HG03575 (cell line): ENCODE measurements around the gene PTP4A2.
"Not testable (repeated sequence)": the region's sequence is repeated elsewhere in the genome, so short reads cannot be mapped to it uniquely, and the experiment has no call there.

Experiments
- ATAC-seq: cut with Tn5 transposase; IDR thresholded peaks from one replicate; pipeline ENCODE4 v1.9.1; 2021; ENCODE audit not compliant: unreplicated experiment, insufficient number of reproducible peaks, low FRiP score; ENCODE audit errors: extremely low read depth

PTP4A2 gene

GRCh38 chr1:31930836-31931592, 7.2 kb downstream of the PTP4A2 start:
- ATAC-seq = no peak

GRCh38 chr1:31927661-31927980, 10.5 kb downstream of the PTP4A2 start:
- ATAC-seq = no peak

- no peak for ATAC-seq
Observed at GRCh38 chr1:31926853-31927660, 11.1 kb downstream of the PTP4A2 start.

DNA sequence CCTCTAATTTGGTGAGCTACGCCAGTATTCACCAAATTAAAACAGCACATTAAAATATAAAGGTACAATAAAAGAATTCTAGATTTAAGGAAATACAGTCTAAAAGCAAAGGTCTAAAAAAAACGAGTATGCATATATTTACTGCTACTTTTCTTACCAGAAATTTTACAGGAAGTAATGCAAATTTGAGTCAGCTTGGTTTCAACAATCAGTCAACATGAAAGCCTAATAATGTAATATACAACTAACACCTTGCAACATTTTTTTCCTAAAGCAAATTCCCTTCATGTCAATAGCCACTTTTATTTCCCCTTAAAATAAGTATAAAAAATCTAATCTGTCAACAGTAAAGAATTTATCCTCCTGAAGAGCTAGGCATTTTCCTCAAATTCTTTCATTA, 11.9 kb downstream of the PTP4A2 start:
- ATAC-seq = no peak

DNA sequence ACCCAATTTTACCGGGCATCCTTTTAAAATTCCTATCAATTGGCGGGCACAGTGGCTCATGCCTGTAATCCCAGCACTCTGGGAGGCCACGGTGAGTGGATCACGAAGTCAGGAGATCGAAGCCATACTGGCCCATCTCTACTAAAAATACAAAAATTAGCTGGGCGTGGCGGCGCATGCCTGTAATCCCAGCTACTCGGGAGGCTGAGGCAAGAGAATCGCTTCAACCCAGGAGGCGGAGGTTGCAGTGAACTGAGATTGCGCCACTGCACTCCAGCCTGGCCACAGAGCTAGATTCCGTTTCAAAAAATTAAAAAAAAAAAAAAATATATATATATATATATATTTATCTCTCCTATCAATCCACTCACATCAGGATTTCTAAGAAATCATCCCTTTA, 12.3 kb downstream of the PTP4A2 start:
- not testable (repeated sequence) for ATAC-seq

DNA sequence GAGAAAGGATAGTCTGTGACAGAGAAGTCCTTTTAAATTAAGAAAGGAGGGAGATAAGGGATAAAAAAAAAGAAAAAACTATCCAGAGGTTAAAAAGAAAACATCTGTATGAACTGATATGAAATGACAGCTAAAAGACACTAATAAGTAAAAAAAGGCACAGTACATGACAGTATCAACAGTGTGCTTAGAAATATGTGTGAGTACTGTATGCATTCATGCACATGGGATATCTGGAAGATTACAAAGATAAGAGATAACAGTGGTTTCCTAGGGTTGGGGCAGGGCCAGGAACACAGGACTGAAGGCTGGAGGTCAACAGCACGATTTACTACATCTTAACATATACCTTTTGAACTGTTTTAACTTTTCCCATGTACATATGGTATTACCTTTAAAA, 13.3 kb downstream of the PTP4A2 start:
- no peak for ATAC-seq

DNA sequence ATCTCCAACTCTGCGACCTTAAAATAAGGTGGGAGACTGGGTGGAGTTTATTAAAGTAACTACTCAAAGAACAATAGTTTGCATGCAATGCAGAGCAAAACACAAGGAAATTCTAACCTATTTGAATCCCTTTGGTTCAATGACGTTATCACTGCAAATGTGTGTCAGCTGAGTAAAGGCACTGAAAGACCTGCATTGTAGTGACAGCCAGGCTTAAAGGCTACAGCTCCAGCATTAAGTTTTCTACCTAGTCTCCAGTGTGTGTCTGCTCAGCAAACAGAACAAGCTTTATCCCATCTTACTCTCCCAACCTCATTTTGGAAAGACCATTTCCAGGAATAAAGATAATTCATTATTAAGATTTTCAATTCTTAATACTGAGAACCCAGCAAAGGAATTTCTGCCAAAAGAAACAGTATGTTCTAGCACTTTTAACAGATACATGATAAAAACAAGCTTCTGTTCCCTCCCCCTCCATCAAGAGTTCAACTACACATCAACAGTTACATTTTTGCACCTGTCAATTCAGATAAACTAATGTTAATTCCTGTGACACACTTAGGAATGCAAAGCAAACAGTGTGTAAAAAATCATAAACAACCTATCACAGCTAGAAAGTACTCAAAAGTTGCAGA, 14.2 kb downstream of the PTP4A2 start:
- no peak for ATAC-seq

GRCh38 chr1:31920956-31921355, 17.2 kb downstream of the PTP4A2 start:
- ATAC-seq = no peak

- no peak for ATAC-seq
Observed at GRCh38 chr1:31919591-31919990, 18.6 kb downstream of the PTP4A2 start.

DNA sequence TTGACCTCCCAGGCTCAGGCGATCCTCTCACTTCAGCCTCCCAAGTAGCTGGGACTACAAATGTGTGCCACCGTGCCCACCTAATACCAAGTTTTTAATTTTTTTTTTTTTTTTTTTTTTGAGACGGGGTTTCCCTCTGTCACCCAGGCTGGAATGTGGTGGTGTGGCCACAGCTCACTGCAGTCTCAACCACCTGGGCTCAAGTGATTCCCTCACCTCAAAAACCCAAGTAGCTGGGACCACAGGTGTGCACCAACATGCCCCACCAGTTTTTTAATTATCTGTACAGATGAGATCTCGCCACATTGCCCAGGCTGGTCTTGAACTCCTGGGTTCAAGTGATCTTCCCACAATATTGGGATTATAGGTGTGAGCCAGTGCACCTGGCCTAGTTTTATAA, 22.7 kb downstream of the PTP4A2 start:
- no peak for ATAC-seq

GRCh38 chr1:31913968-31914367, 24.2 kb downstream of the PTP4A2 start:
- ATAC-seq = no peak

GRCh38 chr1:31912839-31913239, 25.3 kb downstream of the PTP4A2 start:
- ATAC-seq = no peak

GRCh38 chr1:31911994-31912780, 26.0 kb downstream of the PTP4A2 start:
- ATAC-seq = no peak

DNA sequence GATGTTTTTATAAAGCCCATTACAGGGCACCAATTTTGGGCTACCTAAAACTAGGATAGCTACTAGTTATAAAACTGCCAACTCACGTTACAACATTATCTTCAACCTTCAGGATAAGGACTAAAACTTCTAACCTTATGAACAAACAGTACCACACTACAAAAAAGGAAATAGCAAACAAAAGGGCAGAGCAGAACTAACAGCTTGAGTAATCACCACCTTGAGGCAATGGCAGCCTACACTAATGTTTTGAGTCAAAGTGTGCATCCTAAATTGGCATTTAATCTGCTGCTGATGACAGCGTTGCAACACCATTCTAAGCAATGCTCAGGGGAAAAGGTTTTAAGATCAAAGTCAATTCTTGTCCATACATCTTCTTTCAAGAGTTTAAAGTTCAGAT, 27.2 kb downstream of the PTP4A2 start:
- no peak for ATAC-seq

DNA sequence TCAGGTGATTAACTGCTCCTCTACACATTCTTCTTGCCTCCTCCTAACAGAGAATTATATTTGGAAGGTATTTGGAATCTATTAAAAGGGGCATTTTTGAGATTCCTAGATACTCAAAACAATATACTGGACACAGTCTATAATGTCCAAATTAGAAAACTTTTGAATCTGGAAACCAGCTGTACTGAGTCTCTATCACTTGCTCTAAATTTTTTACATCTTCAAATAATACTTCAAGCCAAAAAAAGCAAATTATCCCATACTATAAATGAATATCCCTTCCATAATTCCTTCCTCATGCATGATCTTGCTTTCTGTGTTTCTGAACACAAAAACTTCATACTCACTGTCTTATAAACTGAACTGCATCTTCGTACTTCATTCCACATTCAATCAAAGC, 28.5 kb downstream of the PTP4A2 start:
- no peak for ATAC-seq

GRCh38 chr1:31906557-31906956, 31.6 kb downstream of the PTP4A2 start:
- ATAC-seq = no peak

DNA sequence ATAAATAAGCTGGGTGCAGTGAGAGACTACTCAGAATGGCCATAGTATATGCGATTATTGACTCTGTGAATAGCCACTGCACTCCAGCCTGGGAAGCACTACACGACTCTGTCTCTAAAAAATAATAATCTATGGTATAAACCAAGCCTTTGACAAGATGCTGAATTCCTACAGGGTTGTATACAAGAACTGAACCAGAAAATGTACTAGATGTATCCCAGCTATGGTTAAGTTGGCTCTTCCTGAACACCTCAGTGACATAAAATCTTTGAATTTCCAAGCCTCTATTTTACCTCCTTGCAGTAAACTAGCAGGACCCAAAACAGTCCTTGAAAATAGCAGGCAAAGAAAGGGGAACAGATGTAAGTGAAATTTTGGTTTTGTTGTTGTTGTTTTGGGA, 32.5 kb downstream of the PTP4A2 start:
- no peak for ATAC-seq

GRCh38 chr1:31905093-31905509, 33.1 kb downstream of the PTP4A2 start:
- ATAC-seq = no peak

DNA sequence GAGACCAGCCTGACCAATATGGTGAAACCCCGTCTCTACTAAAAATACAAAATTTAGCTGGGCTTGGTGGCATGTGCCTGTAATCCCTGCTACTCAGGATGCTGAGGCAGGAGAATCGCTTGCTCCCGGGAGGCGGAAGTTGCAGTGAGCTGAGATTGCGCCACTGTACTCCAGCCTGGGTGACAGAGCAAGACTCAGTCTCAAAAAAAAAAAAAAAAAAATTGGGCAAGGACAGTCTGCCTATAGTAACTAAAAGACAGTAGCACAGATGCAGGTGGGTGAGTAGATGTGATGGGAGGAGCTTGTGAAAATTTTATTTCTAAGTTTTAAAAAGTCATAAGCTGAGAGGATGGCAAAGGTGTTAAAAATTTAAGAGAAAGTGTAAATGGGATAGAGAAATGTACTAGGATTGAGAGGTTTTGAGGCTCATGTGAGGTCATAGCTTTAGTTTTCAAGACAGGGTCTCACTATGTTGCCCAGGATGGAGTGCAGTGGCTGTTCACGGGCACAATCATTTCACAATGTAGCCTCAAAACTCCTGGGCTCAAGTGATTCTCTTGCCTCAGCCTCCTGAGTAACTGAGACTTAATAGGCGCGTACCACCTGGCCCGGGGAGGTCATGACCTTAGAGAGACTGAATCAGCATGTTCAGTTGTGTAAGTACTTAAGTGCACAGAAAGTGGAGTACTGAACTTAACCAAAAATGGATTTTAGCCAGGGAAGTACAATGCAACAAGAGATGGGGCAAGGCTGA, 33.7 kb downstream of the PTP4A2 start:
- no peak for ATAC-seq
